ENCODE data around the gene SUPT5H.

Gene SUPT5H

DNA sequence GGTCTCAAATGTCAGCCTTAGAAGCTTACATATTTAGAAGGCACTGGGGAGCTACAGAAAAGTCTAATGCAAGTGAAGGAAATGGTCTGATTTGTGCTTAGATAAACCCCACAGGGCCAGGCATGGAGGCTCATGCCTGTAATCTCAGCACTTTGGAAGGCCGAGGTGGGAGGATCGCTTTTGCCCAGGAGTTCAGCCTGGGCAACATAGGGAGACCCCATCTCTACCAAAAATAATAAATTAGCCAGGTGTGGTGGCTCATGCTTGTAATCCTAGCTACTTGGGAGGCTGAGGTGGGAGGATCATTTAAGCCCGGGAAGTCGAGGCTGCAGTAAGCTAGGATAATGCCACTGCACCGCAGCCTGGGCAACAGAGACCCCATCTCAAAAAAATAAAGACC is 50.7 kb downstream of the SUPT5H start:
- no peak for DNase-seq (ENCODE audit: low read depth in 2 of 2)

DNA sequence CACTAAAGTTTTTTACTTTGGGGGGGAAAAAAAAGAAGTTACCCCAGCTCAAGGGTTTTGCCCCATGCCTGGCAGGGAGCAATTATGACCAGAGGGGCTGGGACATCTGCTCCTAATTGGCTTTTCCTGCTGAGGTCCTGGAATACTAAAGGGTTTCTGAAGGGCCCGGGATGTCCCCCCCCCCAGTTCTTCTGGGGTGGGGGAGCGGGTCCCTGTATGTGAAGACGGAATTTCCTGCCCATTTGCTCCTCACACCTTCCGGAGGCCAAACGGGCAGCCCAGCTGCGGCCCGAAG is 52.3 kb downstream of the SUPT5H start:
- DNase-seq (ENCODE audit: low read depth in 2 of 2) = no peak

GRCh38 chr19:39497996-39498797 is 52.8 kb downstream of the SUPT5H start:
- DNase-seq (ENCODE audit: low read depth in 2 of 2) = no peak

DNA sequence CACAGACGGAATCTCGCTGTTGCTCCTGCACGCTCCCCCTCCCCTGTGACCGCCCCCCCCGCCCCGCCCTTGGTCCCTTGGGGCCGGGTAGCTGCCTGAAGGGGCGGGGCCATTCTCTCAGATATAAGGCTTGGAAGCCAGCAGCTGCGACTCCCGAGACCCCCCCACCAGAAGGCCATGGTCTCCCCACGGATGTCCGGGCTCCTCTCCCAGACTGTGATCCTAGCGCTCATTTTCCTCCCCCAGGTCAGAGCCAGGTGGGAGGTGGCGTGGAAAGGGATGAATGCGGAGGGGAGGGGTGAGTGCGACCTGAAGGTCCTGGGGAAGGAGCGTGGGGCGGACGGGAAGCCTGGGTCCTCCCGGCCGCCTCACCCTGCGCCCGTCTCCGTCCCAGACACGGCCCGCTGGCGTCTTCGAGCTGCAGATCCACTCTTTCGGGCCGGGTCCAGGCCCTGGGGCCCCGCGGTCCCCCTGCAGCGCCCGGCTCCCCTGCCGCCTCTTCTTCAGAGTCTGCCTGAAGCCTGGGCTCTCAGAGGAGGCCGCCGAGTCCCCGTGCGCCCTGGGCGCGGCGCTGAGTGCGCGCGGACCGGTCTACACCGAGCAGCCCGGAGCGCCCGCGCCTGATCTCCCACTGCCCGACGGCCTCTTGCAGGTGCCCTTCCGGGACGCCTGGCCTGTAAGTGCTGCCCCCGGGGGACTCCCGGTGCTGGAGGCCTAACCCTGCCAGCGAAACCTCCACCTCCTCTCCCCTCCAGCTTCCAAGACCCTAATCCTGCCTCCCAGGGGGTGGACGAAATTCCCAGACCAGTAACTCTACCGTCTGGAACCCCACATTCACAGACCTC is 53.6 kb downstream of the SUPT5H start, which contains the start of gene DLL3:
Gene DLL3 (plus strand): TSS at position 150 of the 845 bp plus-strand sequence. CDS start 28 bp downstream, at position 178.
- DNase-seq (ENCODE audit: low read depth in 2 of 2) = no peak

- DNase-seq (ENCODE audit: low read depth in 2 of 2) = no peak
These were observed 54.5 kb downstream of the SUPT5H start for GRCh38 chr19:39499932-39500331.

DNA sequence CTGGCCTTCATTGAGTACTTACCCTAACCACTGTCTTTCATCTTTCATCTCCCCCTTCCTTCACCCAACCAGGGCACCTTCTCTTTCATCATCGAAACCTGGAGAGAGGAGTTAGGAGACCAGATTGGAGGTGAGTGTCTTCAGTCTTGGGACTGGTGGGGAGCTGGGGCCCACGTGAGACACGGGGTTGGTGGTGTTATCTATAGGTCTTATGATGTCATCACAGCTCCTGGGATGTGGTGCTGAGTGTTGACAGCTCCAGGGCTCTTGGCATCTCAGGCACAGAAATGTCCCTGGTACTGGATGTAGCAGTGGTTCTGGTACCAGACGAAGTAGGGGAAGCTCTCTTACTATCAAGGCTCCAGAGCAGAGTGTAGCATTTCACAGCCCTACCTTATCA is 55.2 kb downstream of the SUPT5H start:
- no peak for DNase-seq (ENCODE audit: low read depth in 2 of 2)

DNA sequence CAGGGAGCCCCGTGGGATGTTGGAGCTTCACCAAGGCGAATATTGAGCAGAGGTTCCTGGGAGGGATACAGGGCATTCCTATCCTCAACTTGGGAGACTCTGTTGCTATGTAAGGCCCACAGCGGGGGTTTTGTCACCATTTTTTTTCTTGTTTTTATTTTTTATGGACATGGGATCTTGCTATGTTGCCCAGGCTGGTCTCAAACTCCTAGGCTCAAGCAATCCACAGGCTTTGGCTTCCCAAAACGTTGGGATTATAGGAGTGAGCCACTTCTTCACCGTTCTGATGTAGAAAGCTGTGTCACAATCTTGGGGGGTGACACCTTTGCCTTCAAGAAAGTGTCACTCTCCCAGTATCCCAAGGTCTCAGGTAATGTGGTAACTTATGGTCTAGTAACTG is 56.0 kb downstream of the SUPT5H start:
- no peak for DNase-seq (ENCODE audit: low read depth in 2 of 2)

- peak; percentile 63 to 77 for DNase-seq (ENCODE audit: low read depth in 2 of 2)
These were observed 57.4 kb downstream of the SUPT5H start for GRCh38 chr19:39502640-39503417.

DNA sequence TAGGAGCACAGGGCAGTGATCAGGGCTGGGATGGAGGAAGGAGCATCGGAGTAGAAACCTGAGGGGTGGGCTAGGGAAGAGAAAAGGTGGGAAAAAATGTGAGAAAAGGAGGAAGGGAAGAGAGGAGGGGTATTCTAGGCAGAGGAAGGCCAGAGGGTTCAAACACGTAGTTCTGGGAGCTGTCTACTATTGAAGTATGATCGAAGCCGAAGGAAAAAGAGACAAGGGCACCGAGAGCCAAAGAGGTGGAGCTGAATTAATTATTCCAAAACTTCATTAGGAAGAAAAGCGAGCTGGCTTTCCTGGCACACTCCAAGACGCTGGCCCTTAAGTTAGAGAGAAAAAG is 61.2 kb downstream of the SUPT5H start:
- DNase-seq (ENCODE audit: low read depth in 2 of 2) = no peak

GRCh38 chr19:39506944-39507714 is 61.7 kb downstream of the SUPT5H start:
- peak; percentile 24 to 52 for DNase-seq (ENCODE audit: low read depth in 2 of 2)

GRCh38 chr19:39507715-39508364 is 62.5 kb downstream of the SUPT5H start:
- DNase-seq (ENCODE audit: low read depth in 2 of 2) = no peak

- no peak for DNase-seq (ENCODE audit: low read depth in 2 of 2)
These were observed 63.2 kb downstream of the SUPT5H start for GRCh38 chr19:39508629-39509028.

- no peak for DNase-seq (ENCODE audit: low read depth in 2 of 2)
These were observed 63.9 kb downstream of the SUPT5H start for GRCh38 chr19:39509233-39509632.

DNA sequence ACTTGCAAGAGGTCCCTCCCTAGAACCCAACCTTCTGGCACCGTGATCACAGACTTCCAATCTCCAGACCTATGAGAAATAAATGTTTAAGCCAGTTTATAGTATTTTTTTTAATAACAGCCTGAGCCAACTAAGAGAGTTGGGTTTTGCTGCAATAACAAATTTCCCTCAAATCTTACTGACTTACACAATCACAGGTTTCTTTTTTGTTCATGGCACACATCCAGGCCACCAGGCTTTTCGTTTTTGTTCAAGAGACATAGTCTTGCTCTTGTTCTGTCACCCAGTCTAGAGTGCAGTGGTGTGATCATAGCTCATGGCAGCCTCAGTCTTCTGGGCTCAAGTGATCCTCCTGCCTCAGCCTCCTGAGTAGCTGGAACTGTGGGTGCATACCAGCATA is 67.6 kb downstream of the SUPT5H start:
- no peak for DNase-seq (ENCODE audit: low read depth in 2 of 2)

GRCh38 chr19:39514840-39515550 is 69.6 kb downstream of the SUPT5H start, which contains the start of gene SELENOV:
SELENOV (plus strand) TSS chr19:39515139; CDS start chr19:39515213, 74 bp downstream.
- no peak for DNase-seq (ENCODE audit: low read depth in 2 of 2)

DNA sequence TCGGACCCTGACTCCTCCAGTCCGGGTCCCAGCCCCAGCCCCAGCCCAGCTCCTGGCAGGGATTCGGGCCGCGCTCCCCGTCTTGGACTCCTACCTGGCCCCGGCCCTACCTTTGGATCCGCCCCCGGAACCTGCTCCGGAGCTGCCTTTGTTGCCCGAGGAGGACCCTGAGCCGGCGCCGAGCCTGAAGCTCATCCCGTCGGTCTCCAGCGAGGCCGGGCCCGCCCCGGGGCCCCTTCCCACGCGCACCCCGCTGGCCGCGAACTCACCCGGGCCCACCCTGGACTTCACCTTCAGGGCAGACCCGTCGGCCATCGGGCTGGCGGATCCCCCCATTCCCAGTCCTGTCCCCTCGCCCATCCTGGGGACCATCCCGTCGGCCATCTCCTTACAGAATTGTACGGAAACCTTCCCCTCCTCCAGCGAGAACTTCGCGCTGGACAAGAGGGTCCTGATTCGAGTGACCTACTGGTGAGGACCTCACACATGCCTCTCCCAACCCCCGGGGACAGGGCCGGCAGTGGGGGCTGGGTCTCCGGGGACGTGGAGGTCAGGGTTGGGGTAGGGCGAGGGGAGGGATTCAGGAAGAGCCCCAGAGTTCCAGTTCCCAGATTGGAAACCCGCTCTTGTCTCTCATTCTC is 70.3 kb downstream of the SUPT5H start:
- DNase-seq (ENCODE audit: low read depth in 2 of 2) = no peak

GRCh38 chr19:39516270-39516669 is 70.9 kb downstream of the SUPT5H start:
- DNase-seq (ENCODE audit: low read depth in 2 of 2) = no peak

GRCh38 chr19:39517432-39517831 is 72.0 kb downstream of the SUPT5H start:
- DNase-seq (ENCODE audit: low read depth in 2 of 2) = no peak

DNA sequence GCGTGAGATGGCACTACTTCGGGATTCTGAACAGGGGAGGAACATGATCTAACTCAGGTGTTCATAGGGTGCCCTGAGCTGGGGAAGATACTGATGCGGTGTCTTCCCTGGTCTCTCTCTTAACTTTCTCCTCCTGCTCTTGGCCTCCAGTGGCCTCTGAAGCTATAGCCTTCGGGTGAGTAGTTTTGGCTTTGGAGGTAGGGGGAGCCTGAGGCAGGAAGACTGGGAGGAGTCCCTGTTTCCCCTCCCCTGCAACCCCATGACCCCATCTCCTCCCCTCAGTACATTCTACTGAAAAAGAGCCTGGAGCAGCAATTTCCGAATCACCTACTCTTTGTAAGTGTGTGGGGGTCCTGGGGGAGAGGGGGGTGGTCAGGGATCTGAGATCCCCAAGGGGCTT is 73.1 kb downstream of the SUPT5H start:
- no peak for DNase-seq (ENCODE audit: low read depth in 2 of 2)

GRCh38 chr19:39518975-39519374 is 73.6 kb downstream of the SUPT5H start:
- DNase-seq (ENCODE audit: low read depth in 2 of 2) = no peak

Measured in stimulated activated CD4-positive, alpha-beta T cell treated with anti-CD3 and anti-CD28 coated beads, Interleukin-15, amount 100 ng/mL, for 48 hours (primary cell).